Hepatocyte (in vitro differentiated cells): ENCODE results near the gene NBEAL1. TPM values are rescaled to one million over a fixed set of nuclear protein-coding genes. Genes with fewer than 3 reads are reported as not detected.
"Not testable (repeated sequence)": the region's sequence is repeated elsewhere in the genome, so short reads cannot be mapped to it uniquely, and the experiment has no call there.

Experiments
- DNase-seq: peaks from one replicate; pipeline ENCODE4 v3.0.0-alpha.2; 2016; ENCODE audit warnings: low spot score
- H2AFZ ChIP-seq: fragments of 200-600 bp; sonication (generic); 2 replicates; pipeline ENCODE4 v1.6.0; 2016; ENCODE audit warnings: antibody characterized with exemption, mild to moderate bottlenecking
- H3K27ac ChIP-seq: fragments of 200-600 bp; sonication (generic); 2 replicates; pipeline ENCODE4 v1.5.1; 2016; ENCODE audit warnings: mild to moderate bottlenecking
- H3K27me3 ChIP-seq: fragments of 200-600 bp; sonication (generic); 2 replicates; pipeline ENCODE4 v1.6.1; 2016
- H3K36me3 ChIP-seq: fragments of 200-600 bp; sonication (generic); replicated peaks from 2 replicates; pipeline ENCODE4 v1.5.1; 2016; ENCODE audit warnings: low read depth; ENCODE audit not compliant: insufficient read depth
- H3K4me1 ChIP-seq: fragments of 200-600 bp; sonication (generic); 2 replicates; pipeline ENCODE4 v1.5.1; 2016; ENCODE audit warnings: mild to moderate bottlenecking, moderate library complexity; ENCODE audit not compliant: insufficient read depth
- H3K4me2 ChIP-seq: fragments of 200-600 bp; sonication (generic); 2 replicates; pipeline ENCODE4 v1.6.0; 2016
- H3K4me3 ChIP-seq: fragments of 200-600 bp; sonication (generic); 2 replicates; pipeline ENCODE4 v1.5.1; 2016; ENCODE audit warnings: mild to moderate bottlenecking
- H3K79me2 ChIP-seq: fragments of 200-600 bp; sonication (generic); 2 replicates; pipeline ENCODE4 v1.6.0; 2017; ENCODE audit warnings: mild to moderate bottlenecking
- H3K9me2 ChIP-seq: fragments of 200-600 bp; sonication (generic); replicated peaks from 2 replicates; pipeline ENCODE4 v1.6.0; 2017; ENCODE audit warnings: mild to moderate bottlenecking; ENCODE audit not compliant: insufficient read depth
- H3K9me3 ChIP-seq: fragments of 200-600 bp; sonication (generic); 2 replicates; pipeline ENCODE4 v1.5.1; 2016; ENCODE audit warnings: low read depth, mild to moderate bottlenecking
- H4K20me1 ChIP-seq: fragments of 200-600 bp; sonication (generic); 2 replicates; pipeline ENCODE4 v1.6.0; 2016; ENCODE audit warnings: mild to moderate bottlenecking; ENCODE audit not compliant: insufficient read depth, poor library complexity, severe bottlenecking
- CTCF ChIP-seq: fragments of 200-600 bp; sonication (generic); IDR thresholded peaks from 2 replicates; pipeline ENCODE4 v1.5.1; 2016; ENCODE audit warnings: antibody characterized with exemption, mild to moderate bottlenecking; ENCODE audit not compliant: poor library complexity
- EZH2 ChIP-seq: fragments of 200-600 bp; sonication (generic); IDR thresholded peaks from 2 replicates; pipeline ENCODE4 v1.6.1; 2016; ENCODE audit warnings: antibody characterized with exemption, mild to moderate bottlenecking, borderline replicate concordance
- EZH2phosphoT487 ChIP-seq: fragments of 200-600 bp; sonication (generic); IDR thresholded peaks from one replicate; pipeline ENCODE4 v1.6.1; 2018; ENCODE audit warnings: antibody characterized with exemption, mild to moderate bottlenecking, low read depth, moderate library complexity; ENCODE audit not compliant: unreplicated experiment, severe bottlenecking
- WGBS: methylation state at CpG from one replicate; pipeline ENCODE4 v1.1.6; 2016; ENCODE audit warnings: low lambda C conversion rate; ENCODE audit errors: missing lambda C conversion rate; 5-methylcytosine and 5-hydroxymethylcytosine counted together
- polyA plus RNA-seq: library from polyadenylated mRNA; unstranded; fragments of >200 nt; fragmentation: Nextera tagmentation; extraction: Ambion mirVana; gene quantifications from 2 replicates; pipeline ENCODE4 v1.2.1, GENCODE V29; 2016
- total RNA-seq: library from RNA; depleted of rRNA; stranded (reverse); fragments of >200 nt; gene quantifications from 2 replicates; pipeline ENCODE4 v1.2.3, GENCODE V29; 2014

The NBEAL1 gene
- total and polyA plus RNA-seq, 2 experiments from 2014 or later = 22.2 to 57.0 TPM

GRCh38 chr2:203061346-203061745, 46.7 kb downstream of the NBEAL1 start:
- Histone ChIP-seq H3K4me3 (no peak overlapping the region), H3K27me3 (no peaks in the 10 kb centered on the region), H2AFZ (no peak overlapping the region), H4K20me1 (no peaks in the 10 kb centered on the region), H3K36me3 (no peaks in the 10 kb centered on the region), H3K9me2 (no peaks in the 10 kb centered on the region), H3K79me2 (no peaks in the 10 kb centered on the region), H3K4me2 (peak overlapping the region; percentile 26), H3K27ac (peak overlapping the region; percentile 68), H3K9me3 (no peaks in the 10 kb centered on the region), H3K4me1 (no peaks in the 10 kb centered on the region)
- no peak for TF ChIP-seq CTCF
- no peak for TF ChIP-seq EZH2phosphoT487
- TF ChIP-seq EZH2 = no peak
- 33% methylated on average over 4 of the region's 4 CpGs for WGBS
- peak; percentile 51 for DNase-seq

- Histone ChIP-seq H3K27ac (peak overlapping the region; percentile 39), H3K4me1 (no peaks in the 10 kb centered on the region), H2AFZ (no peak overlapping the region), H3K9me3 (no peaks in the 10 kb centered on the region), H3K79me2 (no peaks in the 10 kb centered on the region), H3K4me2 (peak overlapping the region; percentile 26), H3K36me3 (no peaks in the 10 kb centered on the region), H3K9me2 (no peaks in the 10 kb centered on the region), H3K27me3 (no peaks in the 10 kb centered on the region), H4K20me1 (no peaks in the 10 kb centered on the region), H3K4me3 (no peak overlapping the region)
- WGBS = 93% methylated on average over 3 of the region's 3 CpGs
- no peak for DNase-seq
- TF ChIP-seq CTCF (no peak), EZH2 (no peak), EZH2phosphoT487 (no peak)
Observed at GRCh38 chr2:203062126-203062525, 47.5 kb downstream of the NBEAL1 start.

GRCh38 chr2:203066519-203067091, 51.9 kb downstream of the NBEAL1 start:
- H3K36me3 ChIP-seq, H3K4me1 ChIP-seq, H3K4me3 ChIP-seq, H3K27me3 ChIP-seq, DNase-seq, H3K27ac ChIP-seq, H2AFZ ChIP-seq, H4K20me1 ChIP-seq, H3K4me2 ChIP-seq, H3K9me3 ChIP-seq, H3K9me2 ChIP-seq, H3K79me2 ChIP-seq: not testable (repeated sequence)
- 99% methylated on average over 28 of the region's 36 CpGs for WGBS

DNA sequence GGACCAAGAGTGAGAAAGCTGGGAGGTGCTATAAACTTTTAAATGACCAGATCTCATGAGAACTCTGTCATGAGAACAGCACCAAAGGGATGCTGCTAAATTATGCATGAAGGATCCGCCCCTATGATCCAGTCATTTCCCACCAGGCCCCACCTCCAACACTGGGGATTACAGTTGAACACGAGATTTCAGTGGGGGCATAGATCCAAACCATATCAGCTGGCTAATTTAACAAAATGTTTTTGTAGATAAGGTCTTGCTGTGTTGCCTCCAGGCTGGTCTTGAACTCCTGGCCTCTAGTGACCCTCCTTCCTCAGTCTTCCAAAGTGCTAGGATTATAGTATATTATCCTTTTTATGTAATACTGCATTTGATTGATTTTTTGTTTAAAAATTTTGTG, 56.0 kb downstream of the NBEAL1 start:
- Histone ChIP-seq H4K20me1 (no peaks in the 10 kb centered on the region), H3K79me2 (no peaks in the 10 kb centered on the region), H3K4me2 (no peak overlapping the region), H3K4me1 (peaks cover 8% of the 10 kb centered on the region), H3K9me3 (no peaks in the 10 kb centered on the region), H3K9me2 (no peaks in the 10 kb centered on the region), H3K4me3 (no peak overlapping the region), H3K27me3 (no peaks in the 10 kb centered on the region), H3K27ac (peak overlapping the region; percentile 41), H3K36me3 (no peaks in the 10 kb centered on the region), H2AFZ (no peak overlapping the region)
- DNase-seq = peak; percentile 16
- WGBS = 61% methylated on average over 2 of the region's 2 CpGs
- TF ChIP-seq CTCF (no peak), EZH2phosphoT487 (no peak), EZH2 (no peak)
